WTC11 (cell line): ENCODE measurements around the gene CNTNAP2. TPM values are rescaled to one million over a fixed set of nuclear protein-coding genes. Genes with fewer than 3 reads are reported as not detected.

Experiments
- ATAC-seq: fragments of 200-7000 bp; cut with Tn5 transposase; 2 replicates; pipeline ENCODE4 v1.10.0; 2021; ENCODE audit warnings: mild to moderate bottlenecking, moderate library complexity
- CTCF ChIA-PET: fragments of 300-600 bp; sonication (Branson Sonifier 250); formaldehyde crosslinking; loops from one replicate; lab custom pipeline; 2021; ENCODE audit warnings: antibody characterized with exemption; lab: Charles Lee
- POLR2A ChIA-PET: fragments of 350-600 bp; sonication (Branson Sonifier 250); formaldehyde crosslinking; loops from one replicate; lab custom pipeline; 2021; ENCODE audit warnings: antibody characterized with exemption; lab: Charles Lee
- DNase-seq: peaks from one replicate; pipeline ENCODE4 v3.0.0; 2021; ENCODE audit warnings: low spot score
- H3K27ac Mint-ChIP-seq: 2 replicates; pipeline ENCODE4 v1.8.0; 2021; ENCODE audit warnings: mixed read lengths
- H3K27me3 Mint-ChIP-seq: 2 replicates; pipeline ENCODE4 v1.8.0; 2021; ENCODE audit warnings: low read depth, mild to moderate bottlenecking, moderate library complexity, mixed read lengths
- H3K36me3 Mint-ChIP-seq: 2 replicates; pipeline ENCODE4 v1.8.0; 2021; ENCODE audit warnings: mixed read lengths
- H3K4me1 Mint-ChIP-seq: 2 replicates; pipeline ENCODE4 v1.8.0; 2022; ENCODE audit warnings: mixed read lengths
- H3K4me3 Mint-ChIP-seq: 2 replicates; pipeline ENCODE4 v1.8.0; 2021; ENCODE audit warnings: mild to moderate bottlenecking, moderate library complexity, mixed read lengths
- H3K9me3 Mint-ChIP-seq: 2 replicates; pipeline ENCODE4 v1.8.0; 2021; ENCODE audit warnings: mixed read lengths
- ARID4B ChIP-seq: sonication (generic); formaldehyde crosslinking; IDR thresholded peaks from 2 replicates; pipeline ENCODE4 v1.8.0; 2023; ENCODE audit warnings: missing genetic modification reagents, mild to moderate bottlenecking, borderline replicate concordance
- CBFB ChIP-seq: sonication (generic); formaldehyde crosslinking; IDR thresholded peaks from 2 replicates; pipeline ENCODE4 v1.8.1; 2022; ENCODE audit warnings: mild to moderate bottlenecking, low read depth, missing genetic modification reagents
- CREM ChIP-seq: sonication (generic); formaldehyde crosslinking; IDR thresholded peaks from 2 replicates; pipeline ENCODE4 v1.8.1; 2022; ENCODE audit warnings: mild to moderate bottlenecking, missing genetic modification reagents, moderate library complexity
- HMGXB4 ChIP-seq: sonication (generic); formaldehyde crosslinking; IDR thresholded peaks from 2 replicates; pipeline ENCODE4 v1.8.1; 2023; ENCODE audit warnings: mild to moderate bottlenecking, moderate library complexity, missing genetic modification reagents
- MXD4 ChIP-seq: fragments of 250-450 bp; sonication (Bioruptor Pico); IDR thresholded peaks from 2 replicates; pipeline ENCODE4 v1.8.0; 2021; ENCODE audit warnings: mild to moderate bottlenecking, moderate library complexity, borderline replicate concordance
- NR2C2 ChIP-seq: sonication (generic); formaldehyde crosslinking; IDR thresholded peaks from 2 replicates; pipeline ENCODE4 v1.8.0; 2022; ENCODE audit warnings: mild to moderate bottlenecking, missing genetic modification reagents
- RORB ChIP-seq: fragments of 250-450 bp; sonication (Bioruptor Pico); IDR thresholded peaks from 2 replicates; pipeline ENCODE4 v1.9.0; 2021; ENCODE audit warnings: mild to moderate bottlenecking
- TEAD1 ChIP-seq: sonication (generic); formaldehyde crosslinking; IDR thresholded peaks from 2 replicates; pipeline ENCODE4 v1.8.0; 2022; ENCODE audit warnings: mild to moderate bottlenecking, missing genetic modification reagents
- TEAD4 ChIP-seq: sonication (generic); formaldehyde crosslinking; IDR thresholded peaks from 2 replicates; pipeline ENCODE4 v1.8.0; 2022; ENCODE audit warnings: mild to moderate bottlenecking, missing genetic modification reagents
- ZBTB43 ChIP-seq: sonication (generic); formaldehyde crosslinking; IDR thresholded peaks from 2 replicates; pipeline ENCODE4 v1.8.1; 2023; ENCODE audit warnings: mild to moderate bottlenecking, missing genetic modification reagents
- ZMAT4 ChIP-seq: fragments of 250-450 bp; sonication (Bioruptor Pico); IDR thresholded peaks from 2 replicates; pipeline ENCODE4 v1.9.0; 2021; ENCODE audit warnings: mild to moderate bottlenecking
- ZNF263 ChIP-seq: sonication (generic); formaldehyde crosslinking; IDR thresholded peaks from 2 replicates; pipeline ENCODE4 v1.8.1; 2022; ENCODE audit warnings: low read depth, mild to moderate bottlenecking, moderate library complexity, missing genetic modification reagents
- ZNF396 ChIP-seq: fragments of 250-450 bp; sonication (Bioruptor Pico); IDR thresholded peaks from 2 replicates; pipeline ENCODE4 v1.8.0; 2021; ENCODE audit warnings: mild to moderate bottlenecking, moderate library complexity, borderline replicate concordance
- total RNA-seq: library from RNA; stranded (reverse); gene quantifications from 3 replicates; pipeline ENCODE4 v1.2.3, GENCODE V29; 2021
- TF ChIP-seq, protein P1 (sequence below): fragments of 250-450 bp; sonication (Bioruptor Pico); IDR thresholded peaks from 2 replicates; pipeline ENCODE4 v1.9.0; 2021; ENCODE audit warnings: mild to moderate bottlenecking
- TF ChIP-seq, protein P2 (sequence below): fragments of 200-600 bp; IDR thresholded peaks from 2 replicates; pipeline ENCODE4 v1.8.0; 2022; ENCODE audit warnings: antibody characterized with exemption
- TF ChIP-seq, protein P3 (sequence below): sonication (generic); formaldehyde crosslinking; IDR thresholded peaks from 2 replicates; pipeline ENCODE4 v1.8.1; 2022; ENCODE audit warnings: low read depth, mild to moderate bottlenecking, moderate library complexity, missing genetic modification reagents, borderline replicate concordance

CNTNAP2 gene
- total RNA-seq, 1 experiment from 2014 or later: 63.8 TPM

DNA sequence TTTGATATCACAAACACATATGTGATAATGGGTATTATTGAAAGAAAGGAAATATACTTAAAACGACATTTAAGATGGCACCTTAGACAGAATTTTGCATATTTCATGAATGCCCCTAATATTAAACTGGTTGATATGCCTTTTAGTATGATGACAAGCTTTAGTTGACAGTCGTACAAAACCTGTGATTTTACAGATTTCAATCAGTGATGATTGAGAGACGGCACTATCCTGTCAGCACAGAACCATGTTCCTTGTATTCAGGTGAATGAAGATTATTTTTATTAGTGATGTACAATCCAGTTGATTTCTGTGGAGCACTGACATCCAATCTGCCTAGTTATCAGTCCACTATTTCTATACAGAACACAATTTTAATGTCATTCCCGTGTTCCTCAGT lies 333.0 kb downstream of the CNTNAP2 start (continued):
- TF ChIP-seq ZNF396 (CRISPR knock-in tag) (no peak), NR2C2 (CRISPR knock-in tag) (no peak), ZNF263 (CRISPR knock-in tag) (no peak)
- TF ChIP-seq, protein P1, sequence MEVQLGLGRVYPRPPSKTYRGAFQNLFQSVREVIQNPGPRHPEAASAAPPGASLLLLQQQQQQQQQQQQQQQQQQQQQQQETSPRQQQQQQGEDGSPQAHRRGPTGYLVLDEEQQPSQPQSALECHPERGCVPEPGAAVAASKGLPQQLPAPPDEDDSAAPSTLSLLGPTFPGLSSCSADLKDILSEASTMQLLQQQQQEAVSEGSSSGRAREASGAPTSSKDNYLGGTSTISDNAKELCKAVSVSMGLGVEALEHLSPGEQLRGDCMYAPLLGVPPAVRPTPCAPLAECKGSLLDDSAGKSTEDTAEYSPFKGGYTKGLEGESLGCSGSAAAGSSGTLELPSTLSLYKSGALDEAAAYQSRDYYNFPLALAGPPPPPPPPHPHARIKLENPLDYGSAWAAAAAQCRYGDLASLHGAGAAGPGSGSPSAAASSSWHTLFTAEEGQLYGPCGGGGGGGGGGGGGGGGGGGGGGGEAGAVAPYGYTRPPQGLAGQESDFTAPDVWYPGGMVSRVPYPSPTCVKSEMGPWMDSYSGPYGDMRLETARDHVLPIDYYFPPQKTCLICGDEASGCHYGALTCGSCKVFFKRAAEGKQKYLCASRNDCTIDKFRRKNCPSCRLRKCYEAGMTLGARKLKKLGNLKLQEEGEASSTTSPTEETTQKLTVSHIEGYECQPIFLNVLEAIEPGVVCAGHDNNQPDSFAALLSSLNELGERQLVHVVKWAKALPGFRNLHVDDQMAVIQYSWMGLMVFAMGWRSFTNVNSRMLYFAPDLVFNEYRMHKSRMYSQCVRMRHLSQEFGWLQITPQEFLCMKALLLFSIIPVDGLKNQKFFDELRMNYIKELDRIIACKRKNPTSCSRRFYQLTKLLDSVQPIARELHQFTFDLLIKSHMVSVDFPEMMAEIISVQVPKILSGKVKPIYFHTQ (CRISPR knock-in tag): no peak

DNA sequence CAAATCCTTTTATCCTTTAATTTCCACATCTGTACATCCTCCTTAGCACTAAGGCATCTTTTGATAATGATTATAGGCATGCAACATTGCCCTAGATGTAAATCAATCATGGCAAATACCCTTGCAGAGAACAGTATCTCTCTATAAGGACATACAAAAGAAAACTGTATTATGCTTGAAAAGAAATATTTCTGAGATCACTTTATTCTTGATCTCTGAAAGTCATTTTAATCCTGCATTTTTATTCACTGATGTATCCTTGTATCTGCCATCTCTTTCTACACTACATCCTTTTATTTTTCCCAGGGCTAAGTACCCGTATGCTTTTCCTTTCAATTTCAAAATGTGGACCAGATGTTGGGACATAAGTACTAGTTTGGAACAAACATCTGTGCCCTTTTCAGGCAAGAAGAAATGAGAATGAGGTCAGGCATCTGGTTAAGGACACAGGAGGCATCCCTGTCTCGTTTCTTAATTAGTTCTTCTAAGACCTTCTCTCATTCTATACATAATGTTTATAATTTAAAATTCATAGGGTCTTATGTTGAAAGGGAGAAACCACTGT lies 338.6 kb downstream of the CNTNAP2 start:
- Mint-ChIP-seq H3K36me3 (no peaks in the 10 kb centered on the region), H3K4me3 (no peak overlapping the region), H3K27me3 (no peaks in the 10 kb centered on the region), H3K27ac (no peak overlapping the region), H3K4me1 (no peaks in the 10 kb centered on the region), H3K9me3 (peaks cover 5% of the 10 kb centered on the region; the same call in 1 of the 2 replicates)
- ChIA-PET POLR2A (no interaction called here), CTCF (no interaction called here)
- ATAC-seq (no peak), DNase-seq (no peak)
- TF ChIP-seq RORB (CRISPR knock-in tag): no peak
- no peak for TF ChIP-seq TEAD4 (CRISPR knock-in tag)
- TF ChIP-seq CBFB (CRISPR knock-in tag): no peak
- TF ChIP-seq ARID4B: no peak
- TF ChIP-seq, protein P2, sequence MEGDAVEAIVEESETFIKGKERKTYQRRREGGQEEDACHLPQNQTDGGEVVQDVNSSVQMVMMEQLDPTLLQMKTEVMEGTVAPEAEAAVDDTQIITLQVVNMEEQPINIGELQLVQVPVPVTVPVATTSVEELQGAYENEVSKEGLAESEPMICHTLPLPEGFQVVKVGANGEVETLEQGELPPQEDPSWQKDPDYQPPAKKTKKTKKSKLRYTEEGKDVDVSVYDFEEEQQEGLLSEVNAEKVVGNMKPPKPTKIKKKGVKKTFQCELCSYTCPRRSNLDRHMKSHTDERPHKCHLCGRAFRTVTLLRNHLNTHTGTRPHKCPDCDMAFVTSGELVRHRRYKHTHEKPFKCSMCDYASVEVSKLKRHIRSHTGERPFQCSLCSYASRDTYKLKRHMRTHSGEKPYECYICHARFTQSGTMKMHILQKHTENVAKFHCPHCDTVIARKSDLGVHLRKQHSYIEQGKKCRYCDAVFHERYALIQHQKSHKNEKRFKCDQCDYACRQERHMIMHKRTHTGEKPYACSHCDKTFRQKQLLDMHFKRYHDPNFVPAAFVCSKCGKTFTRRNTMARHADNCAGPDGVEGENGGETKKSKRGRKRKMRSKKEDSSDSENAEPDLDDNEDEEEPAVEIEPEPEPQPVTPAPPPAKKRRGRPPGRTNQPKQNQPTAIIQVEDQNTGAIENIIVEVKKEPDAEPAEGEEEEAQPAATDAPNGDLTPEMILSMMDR: no peak
- TF ChIP-seq HMGXB4 (CRISPR knock-in tag): no peak
- no peak for TF ChIP-seq ZBTB43 (CRISPR knock-in tag)
- TF ChIP-seq TEAD1 (CRISPR knock-in tag): no peak
- no peak for TF ChIP-seq CREM (CRISPR knock-in tag)
- TF ChIP-seq, protein P1 (CRISPR knock-in tag): no peak
- TF ChIP-seq, protein P3, sequence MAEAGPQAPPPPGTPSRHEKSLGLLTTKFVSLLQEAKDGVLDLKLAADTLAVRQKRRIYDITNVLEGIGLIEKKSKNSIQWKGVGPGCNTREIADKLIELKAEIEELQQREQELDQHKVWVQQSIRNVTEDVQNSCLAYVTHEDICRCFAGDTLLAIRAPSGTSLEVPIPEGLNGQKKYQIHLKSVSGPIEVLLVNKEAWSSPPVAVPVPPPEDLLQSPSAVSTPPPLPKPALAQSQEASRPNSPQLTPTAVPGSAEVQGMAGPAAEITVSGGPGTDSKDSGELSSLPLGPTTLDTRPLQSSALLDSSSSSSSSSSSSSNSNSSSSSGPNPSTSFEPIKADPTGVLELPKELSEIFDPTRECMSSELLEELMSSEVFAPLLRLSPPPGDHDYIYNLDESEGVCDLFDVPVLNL (CRISPR knock-in tag): no peak
- no peak for TF ChIP-seq ZNF396 (CRISPR knock-in tag)
- TF ChIP-seq ZMAT4: no peak
- no peak for TF ChIP-seq MXD4 (CRISPR knock-in tag)
